Measurements from ENCODE around the gene UACA.

DNA sequence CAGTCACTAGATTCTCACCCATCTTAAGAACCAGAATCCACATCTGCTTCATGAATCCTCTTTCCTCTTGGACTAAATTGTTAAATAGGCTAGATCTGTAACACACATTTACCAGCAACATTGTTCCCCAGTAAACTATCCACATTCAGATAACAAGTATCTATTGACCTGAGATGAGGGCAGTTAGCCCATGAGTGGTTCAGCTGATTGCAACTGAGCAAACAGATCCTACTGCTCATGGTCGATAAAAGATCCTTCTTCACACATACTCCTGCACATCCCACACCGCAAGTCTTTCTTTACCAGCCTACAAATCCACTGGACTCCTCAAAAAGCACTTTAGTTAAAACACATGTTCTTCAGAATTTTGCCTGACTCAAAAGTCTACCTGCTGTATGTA lies 59.2 kb downstream of the UACA start:
- TF ChIP-seq, protein P1, sequence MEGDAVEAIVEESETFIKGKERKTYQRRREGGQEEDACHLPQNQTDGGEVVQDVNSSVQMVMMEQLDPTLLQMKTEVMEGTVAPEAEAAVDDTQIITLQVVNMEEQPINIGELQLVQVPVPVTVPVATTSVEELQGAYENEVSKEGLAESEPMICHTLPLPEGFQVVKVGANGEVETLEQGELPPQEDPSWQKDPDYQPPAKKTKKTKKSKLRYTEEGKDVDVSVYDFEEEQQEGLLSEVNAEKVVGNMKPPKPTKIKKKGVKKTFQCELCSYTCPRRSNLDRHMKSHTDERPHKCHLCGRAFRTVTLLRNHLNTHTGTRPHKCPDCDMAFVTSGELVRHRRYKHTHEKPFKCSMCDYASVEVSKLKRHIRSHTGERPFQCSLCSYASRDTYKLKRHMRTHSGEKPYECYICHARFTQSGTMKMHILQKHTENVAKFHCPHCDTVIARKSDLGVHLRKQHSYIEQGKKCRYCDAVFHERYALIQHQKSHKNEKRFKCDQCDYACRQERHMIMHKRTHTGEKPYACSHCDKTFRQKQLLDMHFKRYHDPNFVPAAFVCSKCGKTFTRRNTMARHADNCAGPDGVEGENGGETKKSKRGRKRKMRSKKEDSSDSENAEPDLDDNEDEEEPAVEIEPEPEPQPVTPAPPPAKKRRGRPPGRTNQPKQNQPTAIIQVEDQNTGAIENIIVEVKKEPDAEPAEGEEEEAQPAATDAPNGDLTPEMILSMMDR (conservative IDR thresholded peaks at IDR 0.05; ENCODE audit: low read depth in 2 of 2), result no peak
- TF ChIP-seq CREB1 (CRISPR knock-in tag; IDR thresholded peaks at IDR 0.05; ENCODE audit: low read depth), result no peak
- no peak for TF ChIP-seq EZH2phosphoT487 (IDR thresholded peaks at IDR 0.05; ENCODE audit: unreplicated experiment)
- TF ChIP-seq EZH2 (IDR thresholded peaks at IDR 0.05; ENCODE audit: low read depth, unreplicated experiment), result no peak
- TF ChIP-seq POLR2AphosphoS5 (IDR thresholded peaks at IDR 0.05; ENCODE audit: low read depth), result no peak
- TF ChIP-seq NANOG (IDR thresholded peaks at IDR 0.05; ENCODE audit: borderline replicate concordance), result no peak
- TF ChIP-seq, protein P2, sequence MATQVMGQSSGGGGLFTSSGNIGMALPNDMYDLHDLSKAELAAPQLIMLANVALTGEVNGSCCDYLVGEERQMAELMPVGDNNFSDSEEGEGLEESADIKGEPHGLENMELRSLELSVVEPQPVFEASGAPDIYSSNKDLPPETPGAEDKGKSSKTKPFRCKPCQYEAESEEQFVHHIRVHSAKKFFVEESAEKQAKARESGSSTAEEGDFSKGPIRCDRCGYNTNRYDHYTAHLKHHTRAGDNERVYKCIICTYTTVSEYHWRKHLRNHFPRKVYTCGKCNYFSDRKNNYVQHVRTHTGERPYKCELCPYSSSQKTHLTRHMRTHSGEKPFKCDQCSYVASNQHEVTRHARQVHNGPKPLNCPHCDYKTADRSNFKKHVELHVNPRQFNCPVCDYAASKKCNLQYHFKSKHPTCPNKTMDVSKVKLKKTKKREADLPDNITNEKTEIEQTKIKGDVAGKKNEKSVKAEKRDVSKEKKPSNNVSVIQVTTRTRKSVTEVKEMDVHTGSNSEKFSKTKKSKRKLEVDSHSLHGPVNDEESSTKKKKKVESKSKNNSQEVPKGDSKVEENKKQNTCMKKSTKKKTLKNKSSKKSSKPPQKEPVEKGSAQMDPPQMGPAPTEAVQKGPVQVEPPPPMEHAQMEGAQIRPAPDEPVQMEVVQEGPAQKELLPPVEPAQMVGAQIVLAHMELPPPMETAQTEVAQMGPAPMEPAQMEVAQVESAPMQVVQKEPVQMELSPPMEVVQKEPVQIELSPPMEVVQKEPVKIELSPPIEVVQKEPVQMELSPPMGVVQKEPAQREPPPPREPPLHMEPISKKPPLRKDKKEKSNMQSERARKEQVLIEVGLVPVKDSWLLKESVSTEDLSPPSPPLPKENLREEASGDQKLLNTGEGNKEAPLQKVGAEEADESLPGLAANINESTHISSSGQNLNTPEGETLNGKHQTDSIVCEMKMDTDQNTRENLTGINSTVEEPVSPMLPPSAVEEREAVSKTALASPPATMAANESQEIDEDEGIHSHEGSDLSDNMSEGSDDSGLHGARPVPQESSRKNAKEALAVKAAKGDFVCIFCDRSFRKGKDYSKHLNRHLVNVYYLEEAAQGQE (IDR thresholded peaks at IDR 0.05; ENCODE audit: unreplicated experiment), result no peak
- TF ChIP-seq, protein P3, sequence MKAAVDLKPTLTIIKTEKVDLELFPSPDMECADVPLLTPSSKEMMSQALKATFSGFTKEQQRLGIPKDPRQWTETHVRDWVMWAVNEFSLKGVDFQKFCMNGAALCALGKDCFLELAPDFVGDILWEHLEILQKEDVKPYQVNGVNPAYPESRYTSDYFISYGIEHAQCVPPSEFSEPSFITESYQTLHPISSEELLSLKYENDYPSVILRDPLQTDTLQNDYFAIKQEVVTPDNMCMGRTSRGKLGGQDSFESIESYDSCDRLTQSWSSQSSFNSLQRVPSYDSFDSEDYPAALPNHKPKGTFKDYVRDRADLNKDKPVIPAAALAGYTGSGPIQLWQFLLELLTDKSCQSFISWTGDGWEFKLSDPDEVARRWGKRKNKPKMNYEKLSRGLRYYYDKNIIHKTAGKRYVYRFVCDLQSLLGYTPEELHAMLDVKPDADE (IDR thresholded peaks at IDR 0.05), result no peak
- TF ChIP-seq ZNF331 (CRISPR knock-in tag; IDR thresholded peaks at IDR 0.05; ENCODE audit: low read depth), result no peak

All from GM23338 (cell line).